ENCODE data around the gene BTBD9. TPM values are rescaled to one million over a fixed set of nuclear protein-coding genes. Genes with fewer than 3 reads are reported as not detected.

Gene BTBD9
- total and polyA plus RNA-seq, 9 of the 15 experiments (the other 6 are each of a cell fraction or from before 2014, with no cell fraction given) = 0.08 to 1.6 (median 0.58) TPM

DNA sequence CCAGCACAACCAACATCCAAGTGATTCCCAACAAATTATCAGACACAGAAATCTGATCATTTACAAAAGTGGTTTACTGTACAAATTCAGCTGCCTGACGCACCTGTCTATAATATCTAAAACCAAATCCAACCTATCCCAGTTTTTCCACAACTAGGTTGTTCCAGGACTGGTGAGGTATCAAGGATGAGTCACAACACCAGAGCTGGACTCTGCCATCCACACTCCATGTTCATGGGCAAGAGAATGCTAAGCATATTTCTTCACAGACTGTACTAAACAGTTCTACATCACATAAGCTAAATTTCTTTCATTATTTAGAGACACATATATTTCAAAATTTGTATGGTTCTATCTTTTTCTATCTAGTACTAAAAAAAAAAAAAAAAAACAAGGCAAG lies 141.6 kb downstream of the BTBD9 start:
- ATAC-seq = no peak
- Histone ChIP-seq H3K4me2 (ENCODE audit: insufficient read depth, low read length) (no peak overlapping the region), H3K27ac (ENCODE audit: extremely low read depth, low read depth, low read length) (no peak overlapping the region), H3K9ac (ENCODE audit: insufficient read depth in 1 of 2, low read depth in 2 of 2, low read length in 2 of 2) (no peak overlapping the region), H4K20me1 (replicated peaks; ENCODE audit: control insufficient read depth, insufficient read depth, low read length) (no peaks in the 10 kb centered on the region), H3K36me3 (ENCODE audit: control insufficient read depth, insufficient read depth, low read length) (no peaks in the 10 kb centered on the region), H2AFZ (ENCODE audit: low read depth, low read length) (no peak overlapping the region), H3K79me2 (ENCODE audit: control insufficient read depth, insufficient read depth, low read length) (no peaks in the 10 kb centered on the region), H3K9me1 (ENCODE audit: control insufficient read depth, insufficient read depth, low read length) (no peaks in the 10 kb centered on the region), H3K4me3 (no peak overlapping the region), H3K4me1 (replicated peaks in 1 of 2; ENCODE audit: control insufficient read depth in 2 of 2, insufficient read depth in 2 of 2, low read length in 2 of 2) (no peaks in the 10 kb centered on the region), H3K27me3 (ENCODE audit: control insufficient read depth in 2 of 2, insufficient read depth in 2 of 2, low read length in 2 of 2) (no peaks in the 10 kb centered on the region; a peak in 1 of 5 replicates), H3K9me3 (replicated peaks; ENCODE audit: control insufficient read depth, insufficient read depth, low read depth, low read length) (no peaks in the 10 kb centered on the region)
- FAIRE-seq = no peak
- BruUV-seq (replicated peaks) = no TSS peak
- TF ChIP-seq KAT7 (CRISPR knock-in tag; IDR thresholded peaks at IDR 0.05; ENCODE audit: borderline replicate concordance) (no peak), TAF9B (IDR thresholded peaks at IDR 0.05; ENCODE audit: partially characterized antibody) (no peak), NCOA2 (IDR thresholded peaks at IDR 0.05; ENCODE audit: partially characterized antibody in 2 of 2) (no peak), PTTG1 (tag; IDR thresholded peaks at IDR 0.05; ENCODE audit: low read depth) (no peak), KLF13 (tag; IDR thresholded peaks at IDR 0.05; ENCODE audit: borderline replicate concordance, low read depth) (no peak), LARP7 (IDR thresholded peaks at IDR 0.05) (no peak), NFE2 (IDR thresholded peaks at IDR 0.05; ENCODE audit: low read depth) (no peak)
- 0% methylated on average over 1 of the region's 1 CpG for WGBS (ENCODE audit: insufficient coverage, low coverage, missing lambda C conversion rate)
- CTCF ChIA-PET (ENCODE audit: low intra/inter-chr PET ratio) = no interaction called here
- no peak for DNase-seq (ENCODE audit: extremely low read depth in 1 of 4, low spot score in 3 of 4)
- intact Hi-C loops (cut with micrococcal nuclease) (loop anchor here (5.0 to 10.0 kb wide), 2 partner anchors 74 to 473 kb away; no protein-coding TSS in a partner anchor), in situ Hi-C loops (cut with MboI) (loop anchor here (25.0 kb wide), 3 partner anchors 786 to 1486 kb away; partner anchors contain the start of genes FGD2 and RNF8)
- POLR2A ChIA-PET = interaction anchor here (0.8 kb wide), 1 partner anchor 9 kb away, joined by 3 read pairs; no protein-coding TSS in a partner anchor
